HG03103 (cell line): Measurements from ENCODE around the gene MAN1C1.

Experiments used
- ATAC-seq: cut with Tn5 transposase; IDR thresholded peaks from one replicate; pipeline ENCODE4 v1.9.1; 2021; ENCODE audit warnings: low read depth; ENCODE audit not compliant: unreplicated experiment

The MAN1C1 gene

GRCh38 chr1:25616095-25616986 is at the start of gene MAN1C1:
MAN1C1 (plus strand) TSS chr1:25616791; CDS start chr1:25617798, 1,007 bp downstream.
- peak; percentile 58 for ATAC-seq

DNA sequence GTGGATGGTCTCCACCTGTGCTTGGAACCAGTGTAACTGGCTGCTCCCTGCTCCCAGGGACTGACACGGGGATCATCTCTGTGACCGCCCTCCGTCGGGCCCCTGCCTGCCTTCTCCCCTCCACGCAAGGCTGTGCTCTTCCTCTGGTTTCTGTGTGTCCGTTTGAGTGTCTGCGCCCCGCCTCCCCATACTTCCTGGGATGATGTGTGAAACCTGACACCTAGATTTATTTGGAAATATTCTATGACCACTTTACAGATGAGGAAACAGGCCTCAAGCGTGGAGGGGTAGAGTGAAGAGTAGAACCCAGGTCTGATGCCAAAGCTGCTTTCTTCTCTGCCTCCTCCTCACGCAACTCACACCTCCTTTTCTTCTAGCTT is 48.9 kb upstream of the MAN1C1 start:
- ATAC-seq, result no peak

DNA sequence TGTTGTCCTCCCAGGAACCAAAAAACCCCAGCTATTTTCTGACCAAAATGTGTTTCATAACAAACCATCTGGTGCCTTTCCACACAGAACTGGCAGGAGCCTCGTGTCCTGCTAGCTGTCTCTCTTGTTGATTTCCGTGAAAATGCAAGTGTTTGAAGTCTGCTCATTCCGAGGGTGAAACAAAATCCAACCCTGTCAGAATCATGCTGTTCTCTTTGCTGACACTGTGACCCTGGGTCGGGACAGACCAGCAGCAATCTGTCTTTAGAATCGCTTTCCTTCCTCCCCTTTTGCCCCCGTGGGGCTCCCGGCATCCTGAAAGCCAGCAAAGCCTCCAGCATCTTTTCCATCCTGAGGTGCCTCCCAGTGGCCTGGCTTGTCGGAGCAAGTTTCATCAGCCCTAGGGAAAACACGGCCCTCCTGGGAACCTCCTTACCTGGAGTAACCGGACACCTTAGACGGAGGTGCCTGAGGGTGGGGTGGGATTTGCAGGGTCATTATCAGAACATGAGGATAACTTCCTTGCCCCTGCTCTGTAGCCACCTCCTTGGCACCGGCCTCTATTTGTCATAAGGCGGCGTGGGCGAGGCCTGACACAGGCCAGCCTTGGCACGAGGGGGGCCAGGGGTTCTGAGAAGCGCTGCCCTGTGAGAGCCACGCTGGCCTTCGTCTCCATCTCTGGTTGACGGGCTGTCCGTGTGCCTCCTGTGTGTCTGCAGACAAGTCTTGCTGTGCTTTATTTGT is 48.3 kb upstream of the MAN1C1 start:
- no peak for ATAC-seq

DNA sequence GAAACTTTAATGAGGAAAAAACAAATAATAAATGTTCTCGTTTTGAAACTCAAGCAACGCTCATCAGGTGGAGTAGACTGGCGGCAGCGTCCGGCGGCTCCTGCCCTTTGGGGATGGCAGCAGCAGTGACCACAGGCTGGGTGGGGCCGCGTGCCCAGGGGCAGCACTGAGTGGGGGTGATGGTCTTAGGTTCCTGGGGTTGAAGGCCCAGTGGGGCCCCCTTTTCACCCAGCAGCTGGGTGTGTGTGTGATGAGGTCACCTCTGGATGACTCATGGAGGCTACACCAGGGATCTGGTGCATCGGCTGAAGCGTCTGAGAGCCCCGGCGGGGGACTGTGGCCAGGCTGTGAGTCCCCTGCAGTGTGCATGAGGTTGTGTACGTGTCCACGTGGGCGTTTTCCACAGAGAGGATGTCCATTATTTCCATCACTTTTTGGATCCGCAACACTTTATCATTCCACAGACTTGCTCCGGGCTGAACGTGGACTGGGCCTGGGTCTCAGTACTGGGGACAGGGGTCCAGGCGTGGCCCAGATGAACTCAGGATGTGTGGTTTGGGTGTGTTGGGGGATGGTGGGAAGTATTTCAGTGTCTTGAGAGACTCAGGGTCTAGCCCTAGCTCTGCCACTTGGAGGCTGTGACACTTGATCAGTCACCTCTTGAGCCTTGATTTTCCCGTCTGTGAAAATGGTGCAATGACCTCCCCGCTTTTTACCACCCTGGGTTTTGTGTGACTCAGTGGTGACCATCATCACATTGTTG is 47.6 kb upstream of the MAN1C1 start:
- no peak for ATAC-seq

DNA sequence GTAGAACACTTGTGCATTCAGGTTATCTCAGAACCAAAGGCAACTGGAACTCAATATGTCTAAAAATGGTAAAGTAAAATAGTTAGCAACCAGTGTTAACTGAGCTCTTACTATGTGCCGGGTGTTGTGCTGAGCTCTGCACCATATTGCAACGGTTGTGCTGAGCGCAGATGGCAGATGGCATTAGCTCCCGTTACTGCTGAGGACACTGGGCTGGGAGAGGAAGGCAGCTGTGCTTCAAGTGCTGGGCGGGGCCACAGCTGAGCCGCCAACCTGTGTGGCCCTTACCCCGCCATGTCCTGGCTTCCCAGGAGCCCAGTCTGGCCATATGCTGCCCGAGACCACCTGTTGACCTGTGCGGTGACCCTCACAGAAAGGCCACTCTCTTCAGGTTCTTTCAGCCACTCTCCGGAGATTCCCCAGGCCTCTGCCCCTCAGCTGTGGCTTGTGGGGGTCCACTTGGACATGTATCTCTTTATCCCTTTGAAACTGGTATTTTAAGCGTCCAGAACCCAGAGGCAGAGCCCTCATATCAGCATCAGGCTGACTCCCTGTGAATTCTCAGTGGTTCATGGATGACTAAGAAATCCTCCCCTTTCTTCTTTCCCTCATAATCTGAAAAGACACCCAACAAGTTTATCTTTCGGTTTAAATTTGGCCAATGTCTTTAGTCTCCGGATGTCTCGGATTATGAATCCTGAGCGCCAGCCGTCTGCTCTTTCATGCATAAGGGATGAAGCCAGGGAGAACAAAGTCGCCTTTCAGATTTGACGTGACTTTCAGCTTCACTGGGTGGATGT is 46.8 kb upstream of the MAN1C1 start:
- no peak for ATAC-seq

DNA sequence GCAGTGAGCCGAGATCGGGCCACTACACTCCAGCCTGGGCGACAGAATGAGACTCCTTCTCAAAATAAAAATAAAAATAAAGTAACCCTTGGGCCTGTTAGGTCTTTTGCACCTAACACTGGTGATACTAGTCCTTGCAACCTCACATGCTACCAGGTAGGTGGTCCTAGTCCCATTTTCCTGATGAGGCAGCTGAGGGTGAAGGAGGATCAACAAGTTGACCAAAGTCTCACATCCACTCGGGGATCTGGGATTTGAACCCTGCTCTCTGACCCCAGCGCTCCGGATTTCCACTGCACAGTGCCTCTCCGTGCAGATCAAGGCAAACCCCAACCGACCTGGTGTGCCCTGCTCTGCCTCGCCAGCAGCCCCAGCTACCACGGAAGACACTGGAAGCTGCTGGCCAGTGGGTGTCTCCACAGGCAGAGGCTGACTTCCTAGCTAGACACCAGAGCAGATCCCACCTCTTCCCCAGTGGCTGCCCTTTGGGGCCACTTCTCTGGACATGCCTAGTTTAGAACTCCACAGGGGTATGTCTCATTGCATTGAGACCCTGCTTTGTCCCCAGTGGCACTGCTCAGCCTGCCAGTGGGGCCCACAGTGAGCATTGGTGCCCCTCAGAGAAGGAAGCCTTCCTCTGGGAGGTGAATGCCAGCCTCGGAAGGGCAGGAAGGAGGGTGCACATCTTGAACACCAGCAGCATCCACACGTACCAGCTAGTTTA is 45.6 kb upstream of the MAN1C1 start:
- no peak for ATAC-seq

GRCh38 chr1:25571522-25571970 is 45.0 kb upstream of the MAN1C1 start:
- ATAC-seq, result no peak

- no peak for ATAC-seq
Observed at GRCh38 chr1:25572107-25572506, 44.5 kb upstream of the MAN1C1 start.

DNA sequence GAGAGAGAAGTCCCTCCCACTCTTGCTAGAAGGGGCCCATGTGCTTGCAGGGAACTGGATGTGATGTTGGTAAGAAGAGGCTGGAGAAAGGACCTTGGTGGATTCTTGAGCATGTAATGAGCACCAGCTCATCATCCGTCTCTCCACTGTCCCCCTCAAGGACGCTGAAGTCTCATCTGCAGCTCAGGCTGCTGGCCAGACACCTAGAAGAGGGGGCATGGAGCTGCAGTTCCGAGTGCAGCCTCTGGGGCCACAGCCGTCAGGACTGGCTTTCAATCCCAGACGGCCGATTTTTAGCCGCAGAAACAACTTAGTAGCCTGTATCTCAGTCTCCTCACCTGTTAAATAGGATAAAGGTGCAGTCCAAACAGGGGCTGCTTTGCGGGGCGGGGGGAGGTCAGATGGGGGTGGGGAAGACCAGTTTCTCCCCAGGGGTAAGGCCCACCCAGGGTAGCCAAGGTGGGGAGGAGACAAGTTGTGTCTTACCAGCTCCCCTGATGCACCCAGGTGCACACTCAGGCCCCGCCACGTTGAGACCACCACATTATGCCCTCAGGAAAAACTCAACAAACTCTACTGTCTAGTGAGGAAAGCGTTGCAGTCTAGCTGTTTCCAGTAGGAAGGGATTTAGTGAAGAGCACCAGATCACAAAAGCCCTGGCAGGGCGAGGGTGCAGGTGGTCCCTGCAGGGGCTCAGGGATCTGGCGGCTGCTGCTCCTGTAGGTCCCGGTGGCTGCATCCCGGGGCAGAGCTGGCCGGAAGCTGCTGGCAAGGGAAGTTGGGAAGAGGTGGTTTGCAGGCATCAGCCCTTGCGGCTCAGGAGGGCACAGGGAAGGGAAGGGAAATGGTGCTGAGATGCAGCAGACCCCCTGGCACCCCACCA is 43.6 kb upstream of the MAN1C1 start:
- ATAC-seq, result no peak

- ATAC-seq, result no peak
Observed at GRCh38 chr1:25573591-25573930, 43.0 kb upstream of the MAN1C1 start.

GRCh38 chr1:25573961-25574360 is 42.6 kb upstream of the MAN1C1 start:
- ATAC-seq, result no peak

- no peak for ATAC-seq
Observed at GRCh38 chr1:25575191-25575590, 41.4 kb upstream of the MAN1C1 start.

- ATAC-seq, result no peak
Observed at GRCh38 chr1:25576459-25577133, 40.0 kb upstream of the MAN1C1 start.

GRCh38 chr1:25577134-25577920 is 39.3 kb upstream of the MAN1C1 start:
- no peak for ATAC-seq

GRCh38 chr1:25579292-25580252 is 37.0 kb upstream of the MAN1C1 start:
- ATAC-seq, result no peak

DNA sequence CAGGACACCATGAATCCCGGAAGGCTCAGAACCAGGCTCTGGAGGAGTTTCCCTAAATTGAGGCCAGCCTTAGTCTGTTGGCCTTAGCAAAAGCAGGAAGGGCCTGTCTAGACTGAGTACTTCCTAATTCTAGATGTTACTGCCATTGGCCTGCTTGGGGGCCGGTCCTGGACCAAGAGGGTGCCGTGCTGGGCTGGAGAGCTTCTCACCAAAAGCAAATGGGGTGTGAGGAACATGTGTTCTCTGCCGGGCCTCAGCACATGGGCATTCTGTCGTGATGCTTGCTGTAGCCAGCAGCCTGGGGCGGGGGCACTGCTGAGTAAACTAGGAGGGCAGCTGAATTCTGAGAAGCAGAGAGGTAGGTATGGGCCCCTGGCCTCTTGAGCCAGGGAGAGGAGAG is 35.7 kb upstream of the MAN1C1 start:
- ATAC-seq, result no peak
